Measurements from ENCODE around the gene SCUBE2.
"Not testable (repeated sequence)": the region's sequence is repeated elsewhere in the genome, so short reads cannot be mapped to it uniquely, and the experiment has no call there.

The SCUBE2 gene

GRCh38 chr11:9004183-9004926 lies 87.0 kb downstream of the SCUBE2 start:
- H3K9ac ChIP-seq (ENCODE audit: low read length): peak overlapping the region; percentile 28
- H3K4me1 ChIP-seq (ENCODE audit: control insufficient read depth, insufficient read depth, low read length): peaks cover 6% of the 10 kb centered on the region; the same call in 1 of the 2 replicates
- no peaks in the 10 kb centered on the region for H3K36me3 ChIP-seq (ENCODE audit: control insufficient read depth, insufficient read depth, low read length)
- H3K4me3 ChIP-seq (ENCODE audit: low read depth, low read length): peak overlapping the region; percentile 67
- no peaks in the 10 kb centered on the region for H3K9me3 ChIP-seq (ENCODE audit: control insufficient read depth, insufficient read depth, low read depth, low read length)
- H3K27ac ChIP-seq (ENCODE audit: low read depth, low read length): no peak overlapping the region
- H3K27me3 ChIP-seq (ENCODE audit: control insufficient read depth, insufficient read depth, low read length): peaks cover 80% of the 10 kb centered on the region

- Histone ChIP-seq H3K27me3 (ENCODE audit: control insufficient read depth, insufficient read depth, low read length) (peaks cover 78% of the 10 kb centered on the region), H3K9ac (ENCODE audit: low read length) (peak within 1 kb of the TSS; percentile 53), H3K4me1 (ENCODE audit: control insufficient read depth, insufficient read depth, low read length) (peaks cover 6% of the 10 kb centered on the region; the same call in 1 of the 2 replicates), H3K4me3 (ENCODE audit: low read depth, low read length) (peak within 1 kb of the TSS; percentile 67), H3K36me3 (ENCODE audit: control insufficient read depth, insufficient read depth, low read length) (no peaks in the 10 kb centered on the region), H3K27ac (ENCODE audit: low read depth, low read length) (no peak within 1 kb of the TSS), H3K9me3 (ENCODE audit: control insufficient read depth, insufficient read depth, low read depth, low read length) (no peaks in the 10 kb centered on the region)
These were observed 87.7 kb downstream of the SCUBE2 start, which contains the start of gene NRIP3 for GRCh38 chr11:9003573-9004182. NRIP3 (minus strand) TSS chr11:9004001; CDS start chr11:9003935, 66 bp downstream.

GRCh38 chr11:9002920-9003572 lies 88.4 kb downstream of the SCUBE2 start:
- H3K36me3 ChIP-seq (ENCODE audit: control insufficient read depth, insufficient read depth, low read length): no peaks in the 10 kb centered on the region
- peak overlapping the region; percentile 53 for H3K9ac ChIP-seq (ENCODE audit: low read length)
- peaks cover 6% of the 10 kb centered on the region; the same call in 1 of the 2 replicates for H3K4me1 ChIP-seq (ENCODE audit: control insufficient read depth, insufficient read depth, low read length)
- H3K27ac ChIP-seq (ENCODE audit: low read depth, low read length): no peak overlapping the region
- H3K9me3 ChIP-seq (ENCODE audit: control insufficient read depth, insufficient read depth, low read depth, low read length): no peaks in the 10 kb centered on the region
- peak overlapping the region; percentile 67 for H3K4me3 ChIP-seq (ENCODE audit: low read depth, low read length)
- H3K27me3 ChIP-seq (ENCODE audit: control insufficient read depth, insufficient read depth, low read length): peaks cover 72% of the 10 kb centered on the region

GRCh38 chr11:9001736-9002135 lies 89.7 kb downstream of the SCUBE2 start:
- Histone ChIP-seq H3K27ac (ENCODE audit: low read depth, low read length) (no peak overlapping the region), H3K4me3 (ENCODE audit: low read depth, low read length) (no peak overlapping the region), H3K27me3 (ENCODE audit: control insufficient read depth, insufficient read depth, low read length) (peaks cover 58% of the 10 kb centered on the region), H3K36me3 (ENCODE audit: control insufficient read depth, insufficient read depth, low read length) (no peaks in the 10 kb centered on the region), H3K9me3 (ENCODE audit: control insufficient read depth, insufficient read depth, low read depth, low read length) (no peaks in the 10 kb centered on the region), H3K4me1 (ENCODE audit: control insufficient read depth, insufficient read depth, low read length) (peaks cover 6% of the 10 kb centered on the region; the same call in 1 of the 2 replicates), H3K9ac (ENCODE audit: low read length) (no peak overlapping the region)

DNA sequence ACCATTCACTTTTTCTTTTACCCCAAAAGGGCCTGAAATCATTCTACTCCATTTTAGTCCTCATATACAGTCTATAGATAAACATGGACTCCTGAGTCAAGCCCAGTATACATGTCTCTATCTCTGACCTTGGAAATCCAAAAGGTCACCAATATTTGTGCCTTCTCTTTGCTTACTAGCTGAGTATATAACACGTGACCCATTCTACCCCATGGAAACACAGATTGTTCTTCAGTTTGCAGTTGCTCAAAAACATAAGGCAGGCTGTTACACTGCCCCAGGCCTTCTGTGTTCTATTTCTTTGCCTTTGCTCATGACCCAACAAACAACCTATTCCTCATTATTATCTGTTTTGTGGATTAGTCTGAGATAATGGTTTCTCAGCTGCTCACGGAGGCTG lies 93.4 kb downstream of the SCUBE2 start:
- H3K4me3 ChIP-seq (ENCODE audit: low read depth, low read length): no peak overlapping the region
- no peaks in the 10 kb centered on the region for H3K36me3 ChIP-seq (ENCODE audit: control insufficient read depth, insufficient read depth, low read length)
- no peak overlapping the region for H3K9ac ChIP-seq (ENCODE audit: low read length)
- H3K4me1 ChIP-seq (ENCODE audit: control insufficient read depth, insufficient read depth, low read length): peaks cover 3% of the 10 kb centered on the region; the same call in 1 of the 2 replicates
- peaks cover 28% of the 10 kb centered on the region for H3K27me3 ChIP-seq (ENCODE audit: control insufficient read depth, insufficient read depth, low read length)
- no peaks in the 10 kb centered on the region for H3K9me3 ChIP-seq (ENCODE audit: control insufficient read depth, insufficient read depth, low read depth, low read length)
- H3K27ac ChIP-seq (ENCODE audit: low read depth, low read length): no peak overlapping the region

GRCh38 chr11:8997451-8997850 lies 93.9 kb downstream of the SCUBE2 start:
- Histone ChIP-seq H3K9me3 (ENCODE audit: control insufficient read depth, insufficient read depth, low read depth, low read length) (no peaks in the 10 kb centered on the region), H3K4me1 (ENCODE audit: control insufficient read depth, insufficient read depth, low read length) (no peaks in the 10 kb centered on the region), H3K4me3 (ENCODE audit: low read depth, low read length) (no peak overlapping the region), H3K9ac (ENCODE audit: low read length) (no peak overlapping the region), H3K36me3 (ENCODE audit: control insufficient read depth, insufficient read depth, low read length) (no peaks in the 10 kb centered on the region), H3K27me3 (ENCODE audit: control insufficient read depth, insufficient read depth, low read length) (peaks cover 22% of the 10 kb centered on the region), H3K27ac (ENCODE audit: low read depth, low read length) (no peak overlapping the region)

- no peak overlapping the region for H3K4me3 ChIP-seq (ENCODE audit: low read depth, low read length)
- peaks cover 7% of the 10 kb centered on the region for H3K4me1 ChIP-seq (ENCODE audit: control insufficient read depth, insufficient read depth, low read length)
- no peaks in the 10 kb centered on the region for H3K36me3 ChIP-seq (ENCODE audit: control insufficient read depth, insufficient read depth, low read length)
- no peak overlapping the region for H3K27ac ChIP-seq (ENCODE audit: low read depth, low read length)
- H3K9ac ChIP-seq (ENCODE audit: low read length): no peak overlapping the region
- no peaks in the 10 kb centered on the region for H3K9me3 ChIP-seq (ENCODE audit: control insufficient read depth, insufficient read depth, low read depth, low read length)
- H3K27me3 ChIP-seq (ENCODE audit: control insufficient read depth, insufficient read depth, low read length): no peaks in the 10 kb centered on the region
These were observed 101.9 kb downstream of the SCUBE2 start for GRCh38 chr11:8989453-8989852.

DNA sequence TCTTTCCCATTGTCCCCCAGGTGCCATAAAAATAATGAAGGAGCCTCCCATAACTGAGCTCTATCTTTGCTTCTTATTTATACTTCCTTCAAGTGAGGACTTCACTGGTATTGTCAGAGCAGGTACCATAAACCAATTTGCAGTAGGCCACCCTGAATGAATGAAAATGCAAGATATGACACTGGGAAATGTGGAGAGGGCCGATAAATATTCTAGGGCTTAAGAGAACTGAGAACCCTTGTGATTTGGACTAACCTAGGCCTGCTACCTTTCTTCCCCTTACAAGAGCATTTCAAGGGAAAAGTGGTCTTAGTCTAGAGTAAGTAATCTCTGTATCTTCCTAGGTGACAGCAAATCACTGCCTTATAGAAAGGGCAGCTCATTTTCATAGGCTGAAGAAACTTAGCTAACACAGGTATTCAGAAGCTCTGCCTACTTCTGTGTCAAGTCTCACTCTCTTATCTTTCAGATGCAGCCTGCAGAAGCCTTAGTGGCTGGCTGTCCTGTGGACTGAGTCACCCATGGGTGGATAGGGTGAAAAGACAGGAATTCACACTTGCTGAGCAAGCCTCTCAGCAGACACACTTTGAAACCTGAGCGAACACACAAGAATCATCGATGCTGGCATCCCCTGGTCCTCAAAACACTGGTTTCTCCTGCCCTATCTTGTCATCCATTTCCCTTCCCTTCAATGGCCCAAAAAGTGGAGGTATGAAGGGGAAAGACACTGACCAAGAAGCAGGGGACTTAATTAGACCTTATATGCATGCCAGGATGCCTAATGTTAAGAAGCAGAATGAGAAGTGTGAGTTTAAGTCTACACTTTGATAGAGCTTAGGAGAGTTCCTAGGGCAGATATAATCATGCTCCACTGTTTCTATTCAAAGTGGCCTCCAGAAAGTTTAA lies 102.8 kb downstream of the SCUBE2 start:
- H3K9me3 ChIP-seq (ENCODE audit: control insufficient read depth, insufficient read depth, low read depth, low read length): no peaks in the 10 kb centered on the region
- H3K27ac ChIP-seq (ENCODE audit: low read depth, low read length): no peak overlapping the region

DNA sequence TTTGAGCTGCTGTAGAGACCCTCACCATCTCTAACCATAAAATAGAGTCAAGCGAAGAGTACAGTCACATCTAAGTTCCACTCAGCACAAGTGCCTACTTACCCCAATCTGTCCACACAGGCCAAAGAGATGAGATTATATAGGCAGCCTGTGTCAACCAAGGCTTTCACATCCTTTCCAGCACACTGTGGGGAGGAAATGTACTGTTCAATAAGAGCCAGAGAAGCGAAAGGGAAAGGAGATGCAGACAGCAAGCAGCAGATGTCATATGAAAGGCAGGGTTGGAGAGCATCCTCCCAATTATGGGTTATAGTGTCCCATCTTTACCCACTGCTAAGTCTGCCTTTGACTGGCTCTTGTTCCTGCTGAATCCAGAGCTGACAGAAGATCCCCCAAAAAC lies 104.0 kb downstream of the SCUBE2 start:
- no peaks in the 10 kb centered on the region for H3K36me3 ChIP-seq (ENCODE audit: control insufficient read depth, insufficient read depth, low read length)
- H3K9ac ChIP-seq (ENCODE audit: low read length): no peak overlapping the region
- H3K4me1 ChIP-seq (ENCODE audit: control insufficient read depth, insufficient read depth, low read length): peaks cover 7% of the 10 kb centered on the region
- no peak overlapping the region for H3K4me3 ChIP-seq (ENCODE audit: low read depth, low read length)
- H3K9me3 ChIP-seq (ENCODE audit: control insufficient read depth, insufficient read depth, low read depth, low read length): no peaks in the 10 kb centered on the region
- no peak overlapping the region for H3K27ac ChIP-seq (ENCODE audit: low read depth, low read length)
- H3K27me3 ChIP-seq (ENCODE audit: control insufficient read depth, insufficient read depth, low read length): no peaks in the 10 kb centered on the region

More for the DNA sequence above, 102.8 kb downstream of the SCUBE2 start:
- Histone ChIP-seq H3K4me1 (ENCODE audit: control insufficient read depth, insufficient read depth, low read length) (peaks cover 7% of the 10 kb centered on the region), H3K4me3 (ENCODE audit: low read depth, low read length) (no peak overlapping the region), H3K36me3 (ENCODE audit: control insufficient read depth, insufficient read depth, low read length) (no peaks in the 10 kb centered on the region), H3K9ac (ENCODE audit: low read length) (no peak overlapping the region), H3K27me3 (ENCODE audit: control insufficient read depth, insufficient read depth, low read length) (no peaks in the 10 kb centered on the region)

DNA sequence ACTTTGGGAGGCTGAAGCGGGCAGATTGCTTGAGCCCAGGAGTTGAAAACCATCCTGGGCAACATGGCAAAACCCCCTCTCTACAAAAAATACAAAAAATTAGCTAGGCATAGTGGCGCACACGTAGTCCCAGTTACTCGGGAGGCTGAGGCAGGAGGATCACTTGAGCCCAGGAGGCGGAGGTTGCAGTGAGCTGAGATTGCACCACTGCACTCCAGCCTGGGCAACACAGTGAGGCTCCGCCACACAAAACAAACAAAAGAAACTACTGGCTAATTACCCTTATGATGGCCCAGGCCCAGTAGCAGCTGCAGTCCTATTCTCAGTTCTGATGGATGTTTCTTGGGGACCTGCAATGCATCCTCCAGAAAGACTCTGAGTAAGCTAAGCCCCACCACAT lies 104.6 kb downstream of the SCUBE2 start:
- not testable (repeated sequence) for H3K4me3 ChIP-seq (ENCODE audit: low read depth, low read length); H3K4me1 ChIP-seq (ENCODE audit: control insufficient read depth, insufficient read depth, low read length); H3K27ac ChIP-seq (ENCODE audit: low read depth, low read length); H3K27me3 ChIP-seq (ENCODE audit: control insufficient read depth, insufficient read depth, low read length); H3K9ac ChIP-seq (ENCODE audit: low read length); H3K9me3 ChIP-seq (ENCODE audit: control insufficient read depth, insufficient read depth, low read depth, low read length); H3K36me3 ChIP-seq (ENCODE audit: control insufficient read depth, insufficient read depth, low read length)

Data from HUES6 (cell line).